Right lobe of liver (tissue), 6 donors: ENCODE results near the gene TLCD3A. TPM values are rescaled to one million over a fixed set of nuclear protein-coding genes. Genes with fewer than 3 reads are reported as not detected.
"Not testable (repeated sequence)": the region's sequence is repeated elsewhere in the genome, so short reads cannot be mapped to it uniquely, and the experiment has no call there.

Source experiments
- ATAC-seq, 4 donors: fragments of 200-7000 bp; cut with Tn5 transposase; one replicate each; pipeline ENCODE4 v1.9.1; 2020; ENCODE audit warnings: mild to moderate bottlenecking in 4 of 4, moderate library complexity in 4 of 4
- DNase-seq, 3 donors: peaks; one replicate each; pipeline ENCODE4 v3.0.0-alpha.2; 2020
- H3K27ac ChIP-seq, 3 donors: fragments of 200-600 bp; one replicate each; pipeline ENCODE4 v1.8.0; 2022
- H3K27me3 ChIP-seq, 2 donors: fragments of 200-600 bp; one replicate each; pipeline ENCODE4 v1.8.0; 2022
- H3K36me3 ChIP-seq, 4 donors: fragments of 200-600 bp; sonication (generic) in 1 of 4; one replicate each; pipeline versions ENCODE4 v1.5.1 to v1.8.0; 2017 to 2022; ENCODE audit warnings: control low read depth in 1 of 4
- H3K4me1 ChIP-seq, 4 donors: fragments of 200-600 bp; sonication (generic) in 1 of 4; one replicate each; pipeline versions ENCODE4 v1.5.1 to v1.8.0; 2017 to 2022; ENCODE audit warnings: control low read depth in 1 of 4
- H3K4me3 ChIP-seq, 3 donors: fragments of 200-600 bp; one replicate each; pipeline ENCODE4 v1.8.0; 2022
- H3K9me3 ChIP-seq, 4 donors: fragments of 200-600 bp; sonication (generic) in 1 of 4; one replicate each; pipeline versions ENCODE4 v1.5.1 to v1.8.0; 2017 to 2022; ENCODE audit warnings: control low read depth in 1 of 4
- POLR2A ChIP-seq: fragments of 450-650 bp; IDR thresholded peaks from one replicate; pipeline ENCODE4 v1.6.1; 2017; ENCODE audit warnings: antibody characterized with exemption, mild to moderate bottlenecking
- WGBS: methylation state at CpG from one replicate; pipeline ENCODE4 v1.1.6; 2018; ENCODE audit warnings: low coverage, low lambda C conversion rate; ENCODE audit not compliant: insufficient coverage; ENCODE audit errors: missing lambda C conversion rate; 5-methylcytosine and 5-hydroxymethylcytosine counted together
- intact Hi-C, 2 donors: fragments of 100-400 bp; cut with DNase I; formaldehyde crosslinking; loops; one replicate each; pipeline versions ENCODE4 v1.11.2 to v1.14.1; 2022
- total RNA-seq, 6 experiments: library from RNA; depleted of rRNA in 2 of 6; stranded (reverse); fragments of >200 nt in 2 of 6; fragmentation: NEBNext Ultra II Directional in 3 of 6; extraction: Animal tissue kit (Norgen Biotek cat#: 25700) in 3 of 6; gene quantifications; one replicate each; pipeline versions ENCODE4 v1.1.0 to v1.2.4, GENCODE V29; 2016 to 2023
- TF ChIP-seq, protein P1 (sequence below), 4 donors: fragments of 200-600 bp in 3 of 4; fragments of 450-650 bp in 1 of 4; IDR thresholded peaks; one replicate each; pipeline versions ENCODE4 v1.5.1 to v1.8.0; 2016 to 2022; ENCODE audit warnings: antibody characterized with exemption in 4 of 4, mild to moderate bottlenecking in 2 of 4
- donor health status: DM: no; HTN: yes; CAD: no.
- donor health status: DM: no; HTN: no; CAD: no.
- donor health status: DM: no; HTN: no; CAD: no.
- donor health status: DM: no; HTN: yes; CAD: no.
- donor health status: DM: no; HTN: yes; CAD: no.

TLCD3A gene
- total RNA-seq, 6 experiments from 2014 or later: 0.59 to 11.5 (median 1.6) TPM

DNA sequence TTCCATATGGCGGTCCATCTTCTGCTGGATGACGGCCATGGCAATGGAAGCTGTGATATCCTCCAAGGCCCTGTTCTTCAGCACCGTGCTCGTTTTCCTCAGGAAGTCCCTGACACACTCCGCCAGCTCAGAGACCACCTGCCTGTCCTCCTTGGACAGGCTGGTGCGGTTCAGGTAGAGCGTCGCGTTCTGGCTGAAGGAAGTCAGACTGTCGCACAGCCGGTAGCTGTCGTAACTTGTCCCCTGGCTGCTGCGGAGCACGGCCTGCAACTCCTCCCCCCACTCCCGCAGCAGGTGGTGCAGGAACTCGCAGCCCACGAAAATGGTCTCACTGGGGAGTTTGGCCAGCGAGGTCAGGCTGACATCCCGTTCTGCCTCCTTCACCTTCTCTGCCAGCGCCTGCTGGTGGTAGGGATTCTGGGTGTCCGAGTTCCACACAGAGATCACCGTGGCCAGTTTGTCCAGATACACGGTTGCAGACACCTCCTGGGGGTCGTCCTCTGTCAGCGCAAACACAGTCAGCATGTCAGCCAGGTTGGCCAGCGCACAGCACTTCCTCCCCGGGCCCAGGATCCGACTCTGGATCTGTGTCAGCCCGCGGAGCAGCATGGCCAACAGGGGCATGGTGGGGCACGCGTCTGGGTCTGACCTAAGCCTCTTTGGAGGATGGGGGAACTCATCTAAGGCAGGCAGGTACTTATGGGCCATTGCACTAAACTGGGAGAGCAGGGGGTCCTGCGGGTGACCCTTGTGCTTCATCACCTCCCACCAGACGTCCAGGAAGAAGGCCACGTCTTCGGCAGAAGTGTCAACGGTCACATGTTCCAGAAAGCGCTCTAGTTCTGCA is 14.6 kb downstream of the TLCD3A start:
- H3K27ac ChIP-seq: no peak overlapping the region
- no peak overlapping the region for H3K4me3 ChIP-seq
- WGBS: 83% methylated on average over 9 of the region's 38 CpGs
- H3K9me3 ChIP-seq: no peaks in the 10 kb centered on the region
- H3K36me3 ChIP-seq: peaks cover 0 to 20% (median 6%) of the 10 kb centered on the region in 4 donors
- DNase-seq: no peak
- intact Hi-C loops: no loop called here
- ATAC-seq: no peak
- H3K27me3 ChIP-seq: no peaks in the 10 kb centered on the region
- peaks cover 0 to 12% (median 5%) of the 10 kb centered on the region in 4 donors for H3K4me1 ChIP-seq
- TF ChIP-seq, protein P1, sequence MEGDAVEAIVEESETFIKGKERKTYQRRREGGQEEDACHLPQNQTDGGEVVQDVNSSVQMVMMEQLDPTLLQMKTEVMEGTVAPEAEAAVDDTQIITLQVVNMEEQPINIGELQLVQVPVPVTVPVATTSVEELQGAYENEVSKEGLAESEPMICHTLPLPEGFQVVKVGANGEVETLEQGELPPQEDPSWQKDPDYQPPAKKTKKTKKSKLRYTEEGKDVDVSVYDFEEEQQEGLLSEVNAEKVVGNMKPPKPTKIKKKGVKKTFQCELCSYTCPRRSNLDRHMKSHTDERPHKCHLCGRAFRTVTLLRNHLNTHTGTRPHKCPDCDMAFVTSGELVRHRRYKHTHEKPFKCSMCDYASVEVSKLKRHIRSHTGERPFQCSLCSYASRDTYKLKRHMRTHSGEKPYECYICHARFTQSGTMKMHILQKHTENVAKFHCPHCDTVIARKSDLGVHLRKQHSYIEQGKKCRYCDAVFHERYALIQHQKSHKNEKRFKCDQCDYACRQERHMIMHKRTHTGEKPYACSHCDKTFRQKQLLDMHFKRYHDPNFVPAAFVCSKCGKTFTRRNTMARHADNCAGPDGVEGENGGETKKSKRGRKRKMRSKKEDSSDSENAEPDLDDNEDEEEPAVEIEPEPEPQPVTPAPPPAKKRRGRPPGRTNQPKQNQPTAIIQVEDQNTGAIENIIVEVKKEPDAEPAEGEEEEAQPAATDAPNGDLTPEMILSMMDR (IDR thresholded peaks at IDR 0.05): no peak
- TF ChIP-seq POLR2A: no peak

DNA sequence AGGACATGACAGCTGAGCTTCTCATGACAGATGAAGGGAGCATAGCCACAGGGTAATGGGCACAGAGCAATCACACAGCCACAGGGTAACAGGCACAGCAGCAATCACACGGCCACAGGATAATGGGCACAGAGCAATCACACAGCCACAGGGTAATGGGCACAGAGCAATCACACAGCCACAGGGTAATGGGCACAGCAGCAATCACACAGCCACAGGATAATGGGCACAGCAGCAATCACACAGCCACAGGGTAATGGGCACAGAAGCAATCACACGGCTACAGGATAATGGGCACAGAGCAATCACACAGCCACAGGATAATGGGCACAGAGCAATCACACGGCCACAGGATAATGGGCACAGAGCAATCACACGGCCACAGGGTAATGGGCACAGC is 16.2 kb downstream of the TLCD3A start:
- ATAC-seq, H3K27ac ChIP-seq, H3K9me3 ChIP-seq, DNase-seq, H3K27me3 ChIP-seq, H3K4me3 ChIP-seq, intact Hi-C loops: not testable (repeated sequence)
- no CpG with 5 or more reads among the region's 4 CpGs for WGBS
- Histone ChIP-seq H3K4me1 (peaks cover 0 to 12% (median 5%) of the 10 kb centered on the region in 4 donors), H3K36me3 (peaks cover 0 to 10% (median 6%) of the 10 kb centered on the region in 4 donors)

DNA sequence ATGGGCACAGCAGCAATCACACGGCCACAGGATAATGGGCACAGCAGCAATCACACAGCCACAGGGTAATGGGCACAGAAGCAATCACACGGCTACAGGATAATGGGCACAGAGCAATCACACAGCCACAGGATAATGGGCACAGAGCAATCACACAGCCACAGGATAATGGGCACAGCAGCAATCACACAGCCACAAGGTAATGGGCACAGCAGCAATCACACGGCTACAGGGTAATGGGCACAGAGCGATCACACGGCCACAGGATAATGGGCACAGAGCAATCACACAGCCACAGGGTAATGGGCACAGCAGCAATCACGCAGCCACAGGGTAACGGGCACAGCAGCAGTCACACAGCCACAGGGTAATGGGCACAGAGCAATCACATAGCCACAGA is 17.0 kb downstream of the TLCD3A start:
- H3K27ac ChIP-seq, DNase-seq, H3K9me3 ChIP-seq, ATAC-seq, H3K4me3 ChIP-seq, intact Hi-C loops, H3K27me3 ChIP-seq: not testable (repeated sequence)
- no CpG with 5 or more reads among the region's 7 CpGs for WGBS
- Histone ChIP-seq H3K4me1 (peaks cover 0 to 12% (median 5%) of the 10 kb centered on the region in 4 donors), H3K36me3 (peaks cover 0 to 10% (median 5%) of the 10 kb centered on the region in 4 donors)

DNA sequence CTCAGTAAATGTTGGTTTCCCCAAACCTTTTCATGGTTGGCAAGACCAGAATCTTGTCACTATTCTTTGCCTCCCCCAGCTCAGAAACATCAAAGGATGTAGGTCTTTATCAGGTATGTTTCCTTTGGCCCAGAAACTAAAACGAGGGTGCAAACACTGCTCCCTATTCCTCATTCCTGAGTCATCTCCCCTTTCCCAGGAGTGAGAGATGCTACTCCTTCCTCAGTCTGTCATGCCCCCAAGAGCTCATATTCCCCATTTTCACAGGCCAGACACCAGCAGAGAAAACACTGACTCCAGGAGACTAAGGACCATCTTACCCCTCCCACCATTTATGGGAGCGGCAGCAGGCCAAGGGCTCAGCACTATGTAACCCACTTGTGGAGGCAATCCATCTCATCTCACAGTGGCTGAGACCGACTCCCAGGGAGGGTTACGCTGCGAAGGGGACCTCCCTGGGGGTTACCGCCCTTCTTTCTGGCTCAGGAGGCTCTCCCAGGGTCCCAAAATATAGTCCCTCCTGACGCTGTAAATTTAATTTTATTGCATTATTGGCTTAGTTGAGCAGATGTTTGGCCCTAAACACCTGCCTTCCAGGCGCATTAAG is 18.1 kb downstream of the TLCD3A start:
- intact Hi-C loops: no loop called here
- Histone ChIP-seq H3K27me3 (no peaks in the 10 kb centered on the region), H3K4me1 (peaks cover 0 to 12% (median 4%) of the 10 kb centered on the region in 4 donors), H3K4me3 (no peak overlapping the region), H3K9me3 (no peaks in the 10 kb centered on the region), H3K27ac (no peak overlapping the region), H3K36me3 (peaks cover 0 to 10% (median 4%) of the 10 kb centered on the region in 4 donors)
- no peak for TF ChIP-seq POLR2A
- TF ChIP-seq, protein P1 (IDR thresholded peaks at IDR 0.05): no peak
- WGBS: 70% methylated on average over 3 of the region's 8 CpGs
- no peak for DNase-seq
- ATAC-seq: no peak

DNA sequence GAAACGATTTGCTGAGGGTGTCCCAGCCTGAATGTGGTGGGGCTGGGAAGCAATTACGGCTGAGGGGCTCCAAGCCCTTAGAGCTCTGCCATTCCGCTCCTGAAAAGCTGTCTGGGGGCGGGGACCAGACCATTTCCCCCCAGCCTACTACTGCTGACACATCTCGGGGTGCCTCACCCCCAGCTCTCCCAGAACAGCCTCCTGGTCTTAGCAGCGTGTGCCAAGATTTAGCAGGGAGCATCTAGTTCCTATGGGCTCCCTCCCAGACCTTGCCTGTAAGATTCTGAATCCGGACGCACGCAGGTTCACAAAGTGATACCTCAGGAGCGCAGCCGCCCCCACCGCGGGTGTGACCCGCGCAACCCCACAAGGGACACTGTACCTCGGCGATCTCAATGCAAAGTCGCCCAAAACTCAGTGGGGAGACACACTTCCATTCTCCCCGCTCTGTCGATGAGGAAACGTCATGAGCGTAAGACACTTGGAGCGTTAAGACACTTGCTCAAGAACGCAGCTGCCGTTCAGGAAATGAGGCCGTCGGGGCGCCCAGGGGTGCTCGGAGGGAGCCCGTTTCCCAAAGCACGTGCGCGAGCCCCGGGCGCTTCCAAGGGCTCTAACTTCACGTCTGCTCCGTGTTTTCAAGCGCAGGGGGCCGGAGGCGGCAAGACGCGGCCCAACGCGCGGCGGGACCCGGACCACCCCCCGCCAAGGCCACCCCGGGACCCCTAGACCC is 19.0 kb downstream of the TLCD3A start:
- Histone ChIP-seq H3K4me1 (peaks cover 0 to 12% (median 4%) of the 10 kb centered on the region in 4 donors), H3K27ac (peak overlapping the region; percentile 45 to 59 (median 55)), H3K27me3 (no peaks in the 10 kb centered on the region), H3K9me3 (no peaks in the 10 kb centered on the region), H3K4me3 (peak overlapping the region; percentile 74 to 84 (median 83)), H3K36me3 (peaks cover 0 to 10% (median 4%) of the 10 kb centered on the region in 4 donors)
- peak in 2 of 3 donors; percentile 43 to 62 for DNase-seq
- TF ChIP-seq, protein P1 (IDR thresholded peaks at IDR 0.05): no peak
- no peak for TF ChIP-seq POLR2A
- intact Hi-C loops: no loop called here
- ATAC-seq: peak in 3 of 4 donors; percentile 2 to 9 (median 7)
- 9% methylated on average over 5 of the region's 49 CpGs for WGBS
